NCI-H1694 treated with DMSO at 0.1 percent for 48 hours (cell line): ENCODE measurements around the gene PATJ.
"Not testable (repeated sequence)": the region's sequence is repeated elsewhere in the genome, so short reads cannot be mapped to it uniquely, and the experiment has no call there.

Source experiments
- DNase-seq: peaks from one replicate; lab custom pipeline; 2025; lab: John Stamatoyannopoulos, UW

Gene PATJ

GRCh38 chr1:61743716-61744580 is 1.7 kb downstream of the PATJ start:
- DNase-seq: no peak

- DNase-seq: no peak
Measured at GRCh38 chr1:61746813-61747212, 4.5 kb downstream of the PATJ start.

- no peak for DNase-seq
Measured at GRCh38 chr1:61748566-61748965, 6.3 kb downstream of the PATJ start.

GRCh38 chr1:61749574-61749973 is 7.3 kb downstream of the PATJ start:
- no peak for DNase-seq

- no peak for DNase-seq
Measured at GRCh38 chr1:61752921-61753389, 10.7 kb downstream of the PATJ start.

GRCh38 chr1:61753998-61754508 is 11.8 kb downstream of the PATJ start:
- DNase-seq: no peak

GRCh38 chr1:61754545-61754944 is 12.3 kb downstream of the PATJ start:
- DNase-seq: no peak

GRCh38 chr1:61756773-61757172 is 14.5 kb downstream of the PATJ start:
- no peak for DNase-seq

- DNase-seq: no peak
Measured at GRCh38 chr1:61757950-61758349, 15.7 kb downstream of the PATJ start.

- DNase-seq: no peak
Measured at GRCh38 chr1:61770131-61770530, 27.9 kb downstream of the PATJ start.

- DNase-seq: no peak
Measured at GRCh38 chr1:61776091-61776490, 33.8 kb downstream of the PATJ start.

- no peak for DNase-seq
Measured at GRCh38 chr1:61779231-61779630, 37.0 kb downstream of the PATJ start.

- DNase-seq: no peak
Measured at GRCh38 chr1:61781151-61781550, 38.9 kb downstream of the PATJ start.

GRCh38 chr1:61782771-61783170 is 40.5 kb downstream of the PATJ start:
- DNase-seq: no peak

GRCh38 chr1:61784726-61785125 is 42.4 kb downstream of the PATJ start:
- no peak for DNase-seq

GRCh38 chr1:61790837-61791236 is 48.6 kb downstream of the PATJ start:
- DNase-seq: no peak

GRCh38 chr1:61797045-61797755 is 54.9 kb downstream of the PATJ start:
- no peak for DNase-seq

- not testable (repeated sequence) for DNase-seq
Measured at GRCh38 chr1:61801047-61801446, 58.8 kb downstream of the PATJ start.

GRCh38 chr1:61807606-61808140 is 65.4 kb downstream of the PATJ start:
- no peak for DNase-seq

GRCh38 chr1:61808321-61808720 is 66.0 kb downstream of the PATJ start:
- no peak for DNase-seq

GRCh38 chr1:61808968-61809367 is 66.7 kb downstream of the PATJ start:
- no peak for DNase-seq

GRCh38 chr1:61812916-61813315 is 70.6 kb downstream of the PATJ start:
- no peak for DNase-seq

- no peak for DNase-seq
Measured at GRCh38 chr1:61816191-61816590, 73.9 kb downstream of the PATJ start.
